COLO668 (cell line): ENCODE results near the gene WASL.

Source experiments
- DNase-seq: peaks from one replicate; lab custom pipeline; 2025; ENCODE audit not compliant: unreplicated experiment; lab: John Stamatoyannopoulos, UW

WASL gene

DNA sequence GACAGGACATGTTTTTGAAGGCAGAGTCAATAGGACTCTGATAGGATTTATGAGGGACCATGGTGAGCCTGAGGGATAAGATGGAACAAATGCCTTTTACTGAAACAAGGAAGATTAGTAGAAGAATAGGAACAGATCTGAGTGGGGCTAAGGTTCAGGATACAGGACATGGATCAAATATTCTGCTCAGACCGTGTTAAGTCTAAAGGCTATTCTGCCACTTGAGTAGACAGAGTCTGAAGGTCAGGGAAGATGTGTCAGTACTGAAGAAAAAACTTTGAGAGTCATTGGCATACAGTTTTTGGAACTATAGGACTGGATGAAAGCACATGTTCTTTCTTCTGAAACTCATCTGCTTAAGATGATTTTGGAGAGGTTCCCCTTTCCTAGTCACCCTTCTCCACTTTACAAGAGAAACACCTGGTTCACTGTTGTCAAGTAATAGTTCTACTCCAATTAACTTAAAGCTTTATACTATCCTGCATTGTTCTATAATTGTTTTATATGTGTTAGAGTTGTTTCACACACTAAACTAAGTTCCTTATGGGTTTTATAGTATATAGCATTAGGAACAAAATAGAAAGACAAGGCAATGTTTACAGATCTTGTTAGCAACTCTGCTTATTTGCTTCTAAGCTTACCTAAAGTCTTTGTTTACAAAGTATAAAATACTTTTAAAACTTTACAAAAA, 43.4 kb downstream of the WASL start:
- DNase-seq, result no peak

DNA sequence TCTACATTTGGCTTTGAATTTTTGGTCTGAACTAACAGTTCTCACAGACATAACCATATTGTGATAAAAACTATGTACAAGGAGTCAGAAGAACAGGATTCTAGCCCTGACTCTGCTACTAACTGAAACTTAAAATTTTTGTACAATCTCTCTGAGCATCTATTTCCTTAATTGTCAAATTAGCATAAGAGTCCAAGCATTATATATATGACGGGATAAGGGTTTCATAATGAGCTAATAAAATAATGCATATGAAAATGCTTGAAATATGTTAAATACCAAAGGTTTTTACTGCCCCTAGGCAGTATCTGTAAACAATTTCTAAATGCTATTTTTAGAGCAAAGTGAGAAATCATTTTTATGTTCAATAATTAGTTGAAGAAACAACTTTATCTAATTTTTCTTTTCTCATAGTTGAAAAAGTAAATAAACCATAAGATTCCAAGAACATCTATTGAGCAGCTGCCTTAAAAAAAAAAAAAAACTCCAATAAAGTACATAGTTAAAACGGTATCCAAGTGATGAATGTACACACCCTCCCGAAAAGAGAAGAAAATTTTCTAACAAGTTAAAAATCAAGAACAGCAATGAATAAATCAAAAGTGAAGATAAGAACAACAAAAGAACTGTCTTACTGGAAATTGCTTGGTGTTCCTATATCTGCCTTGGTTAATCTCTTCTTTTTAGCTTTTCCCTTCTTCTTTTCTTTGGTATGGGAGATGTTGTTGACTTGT, 52.7 kb downstream of the WASL start:
- DNase-seq, result no peak

GRCh38 chr7:123692471-123692877, 56.3 kb downstream of the WASL start:
- DNase-seq, result no peak

- DNase-seq, result no peak
Measured at GRCh38 chr7:123690550-123690949, 58.3 kb downstream of the WASL start.

DNA sequence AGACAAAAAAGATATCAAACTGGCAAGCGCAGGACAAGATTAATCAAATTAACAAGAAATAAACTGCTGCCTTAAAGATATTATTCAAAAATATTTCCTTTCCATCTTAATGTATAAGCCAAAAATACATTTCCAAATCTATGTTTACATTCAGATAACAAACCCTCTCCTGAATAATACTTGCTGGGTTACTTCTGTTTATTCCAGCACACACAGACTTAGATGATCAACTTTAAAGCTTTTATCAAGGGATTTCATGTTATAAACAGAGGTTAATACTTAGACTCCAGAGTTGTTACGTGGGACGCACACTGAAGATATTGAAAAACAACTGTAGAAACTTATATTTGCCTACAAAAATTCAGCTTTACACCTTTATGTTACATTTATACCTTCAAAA, 59.6 kb downstream of the WASL start:
- DNase-seq, result no peak

DNA sequence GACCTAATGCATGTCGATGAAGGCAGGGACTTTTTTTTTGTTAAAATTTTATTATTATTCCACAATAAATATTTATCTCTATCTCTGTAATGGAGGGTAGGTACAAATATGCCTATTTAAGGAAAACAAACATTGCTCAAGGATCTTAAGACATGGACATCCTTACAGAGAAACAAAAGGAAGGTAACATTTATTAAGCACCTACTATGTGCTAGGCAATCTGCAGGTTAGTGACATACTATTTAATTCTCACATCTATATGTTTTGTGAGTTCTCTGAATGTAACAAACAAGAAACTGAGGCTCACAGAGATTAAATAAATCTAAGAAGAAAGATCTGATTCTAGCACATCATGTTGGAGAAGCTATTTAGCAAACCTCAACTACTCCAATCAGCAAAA, 61.1 kb downstream of the WASL start:
- no peak for DNase-seq

DNA sequence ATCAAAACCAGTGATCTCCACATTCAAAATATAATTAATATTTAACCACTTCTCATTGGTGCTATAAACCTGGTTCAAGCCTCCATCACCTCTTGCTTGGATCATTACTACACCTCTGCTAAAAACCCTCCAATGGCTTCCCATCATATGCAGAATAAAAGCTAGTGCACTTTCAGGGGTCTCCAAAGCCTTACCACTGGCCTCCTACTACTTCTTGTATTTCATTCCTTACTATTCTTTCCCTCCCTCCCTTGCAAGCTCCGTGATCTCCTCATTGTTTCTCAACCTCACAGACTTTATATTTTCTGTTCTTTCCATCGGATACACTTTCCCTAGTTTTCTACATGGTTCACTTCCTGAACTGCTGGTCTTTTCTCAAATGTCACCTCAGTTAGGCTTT, 61.6 kb downstream of the WASL start:
- DNase-seq, result no peak

DNA sequence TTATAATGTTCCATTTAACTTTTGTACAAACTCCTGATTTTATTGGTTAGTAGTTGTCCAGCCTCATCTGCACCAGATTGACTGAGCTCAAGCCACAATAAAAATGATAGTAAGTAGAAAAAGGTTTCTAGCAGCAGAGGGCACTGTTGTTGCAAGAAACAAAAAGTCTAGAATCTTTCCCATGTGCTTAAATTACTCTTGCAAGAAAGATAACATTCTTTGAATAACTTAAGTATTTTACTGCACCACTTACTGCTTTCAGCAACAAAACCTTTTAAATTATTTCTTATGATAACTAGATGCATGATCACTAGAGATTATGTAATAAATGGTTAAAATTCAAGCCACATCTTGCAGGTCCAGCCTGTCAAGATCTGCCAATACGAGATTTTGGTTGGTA, 66.1 kb downstream of the WASL start:
- DNase-seq, result no peak

GRCh38 chr7:123681561-123681960, 67.2 kb downstream of the WASL start:
- DNase-seq, result no peak

DNA sequence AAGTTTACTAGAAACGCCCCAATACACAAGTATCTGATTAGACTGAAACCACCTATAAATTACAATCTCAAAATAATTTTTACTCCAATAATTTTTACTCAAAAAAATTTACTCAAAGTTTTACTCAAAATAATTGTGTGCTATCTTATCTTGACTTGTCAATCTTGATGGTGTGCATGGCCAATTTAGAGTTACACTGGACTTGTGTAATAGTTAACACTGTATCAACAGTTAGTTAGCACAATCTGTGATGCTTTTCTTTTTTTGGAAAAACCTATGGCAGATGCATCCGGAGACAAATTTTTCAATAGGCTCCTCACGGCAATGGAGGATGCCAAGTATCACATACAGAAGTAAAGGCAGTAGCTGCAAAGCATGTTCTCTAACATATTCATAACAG, 68.2 kb downstream of the WASL start:
- DNase-seq, result no peak

GRCh38 chr7:123679614-123680013, 69.2 kb downstream of the WASL start:
- DNase-seq, result no peak

DNA sequence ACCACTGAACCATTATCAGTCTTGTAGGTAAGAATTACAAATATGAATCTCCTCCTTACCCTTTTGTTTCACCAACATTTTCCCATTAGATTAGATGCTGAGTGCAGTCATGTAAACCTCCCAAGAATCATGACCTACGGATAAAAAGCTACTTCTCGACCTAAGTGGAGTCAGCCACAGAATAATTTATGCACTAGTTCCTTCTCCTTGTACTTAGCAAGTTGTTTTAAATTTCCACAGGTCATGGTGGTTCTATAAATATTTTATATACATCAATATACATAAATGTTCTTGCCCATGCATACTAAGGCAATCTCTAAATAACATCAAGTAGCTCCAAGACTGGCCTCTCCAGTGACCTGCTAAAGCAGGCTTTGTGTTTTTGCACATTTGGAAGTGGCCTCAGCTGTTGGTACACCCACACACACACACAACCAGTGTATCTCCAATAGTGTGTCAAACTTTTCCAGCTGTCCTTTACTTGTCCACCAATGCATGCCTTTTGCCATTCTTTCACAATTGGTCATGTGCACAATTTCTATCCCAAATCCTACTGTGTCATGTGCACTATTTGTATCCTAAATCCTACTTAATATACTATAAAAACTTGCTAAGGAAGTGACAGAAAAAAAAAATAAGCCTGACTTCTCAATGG, 71.6 kb downstream of the WASL start:
- no peak for DNase-seq

GRCh38 chr7:123675181-123675473, 73.7 kb downstream of the WASL start:
- no peak for DNase-seq

DNA sequence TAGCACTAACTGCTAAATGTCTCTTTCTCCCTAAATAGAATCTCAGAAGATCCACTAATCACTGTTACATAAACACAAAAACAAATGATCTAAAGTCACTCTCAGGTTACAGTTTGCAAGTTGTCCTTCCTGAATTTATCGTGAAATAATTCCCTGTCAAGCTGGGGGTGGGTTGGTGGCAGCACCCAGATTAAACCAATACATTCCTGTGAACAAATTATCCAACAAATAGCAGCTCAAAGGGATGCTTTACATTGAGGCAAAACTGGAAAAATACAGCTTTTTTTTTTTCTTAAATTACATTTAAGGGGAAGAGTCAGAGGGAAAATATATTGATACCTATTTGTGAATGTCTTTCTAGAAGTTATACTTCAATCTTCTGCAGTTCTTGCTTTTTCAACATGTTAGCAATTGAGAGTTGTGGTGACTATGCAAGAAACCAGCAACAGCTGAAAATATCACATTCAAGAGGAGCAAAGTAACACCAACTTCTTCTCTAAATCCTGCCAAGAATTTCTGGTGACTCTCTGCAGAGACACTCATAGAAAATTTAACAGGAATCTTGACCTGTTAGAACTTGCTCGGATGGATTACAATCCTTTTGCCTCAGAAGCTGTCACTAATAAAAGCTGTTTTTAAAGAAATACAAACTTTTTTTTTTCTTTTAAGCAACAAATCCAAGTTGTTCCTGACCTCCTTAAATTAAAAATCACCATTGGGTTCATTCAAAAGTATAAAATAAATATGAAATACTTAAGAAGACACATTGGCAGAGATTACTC, 74.2 kb downstream of the WASL start:
- DNase-seq, result no peak

DNA sequence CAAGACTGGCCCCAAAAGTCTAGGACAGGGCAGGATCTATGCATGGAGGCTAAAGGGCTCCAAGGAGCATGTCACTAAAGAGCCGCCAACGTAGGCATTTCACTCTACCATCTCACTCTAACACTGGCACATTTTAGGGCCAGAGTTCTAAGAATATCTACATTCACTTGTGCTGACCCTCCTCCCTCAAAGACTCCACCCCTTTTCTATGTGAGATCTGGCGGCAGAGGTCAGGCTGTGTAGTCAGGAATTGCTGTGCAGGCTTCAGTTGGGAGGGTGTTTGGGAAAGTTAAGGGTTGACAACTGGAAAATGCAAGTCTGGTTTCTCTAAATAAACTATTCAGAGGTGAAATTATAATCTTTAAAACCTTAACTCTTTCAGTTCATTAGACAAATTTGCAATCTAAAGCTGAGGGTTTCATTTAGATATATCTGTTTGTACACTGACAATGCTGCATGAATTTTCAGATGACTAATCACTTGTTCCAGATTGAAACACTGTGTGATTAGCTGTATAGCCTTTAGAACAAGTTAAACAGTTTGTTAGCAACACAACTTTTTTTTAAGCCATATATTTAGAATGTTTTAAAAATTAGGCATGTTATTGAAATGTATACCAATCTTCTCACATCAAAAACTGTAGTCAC, 74.9 kb downstream of the WASL start:
- DNase-seq, result no peak

GRCh38 chr7:123673137-123673732, 75.6 kb downstream of the WASL start:
- DNase-seq, result no peak

DNA sequence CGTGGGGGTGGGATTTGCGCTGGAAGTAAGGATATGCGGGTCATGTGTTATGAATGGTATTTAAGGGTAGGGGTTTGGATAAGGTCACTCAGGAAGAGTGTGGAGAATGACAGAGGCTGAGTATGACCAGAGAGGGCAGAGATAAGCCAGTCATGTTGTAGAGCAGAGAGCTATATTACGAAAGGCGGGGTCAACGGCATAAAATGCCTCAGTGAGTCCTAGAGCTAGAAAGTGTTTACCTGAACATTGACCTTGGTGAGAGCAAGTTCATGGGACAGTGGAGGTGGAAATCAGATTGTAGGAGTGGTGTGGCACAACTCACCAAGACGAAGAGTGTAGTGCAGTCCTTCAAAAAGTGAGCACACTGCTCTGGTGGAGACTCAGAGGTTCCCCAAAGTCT, 79.3 kb downstream of the WASL start:
- no peak for DNase-seq

GRCh38 chr7:123666492-123666891, 82.3 kb downstream of the WASL start:
- no peak for DNase-seq

GRCh38 chr7:123665896-123666295, 82.9 kb downstream of the WASL start:
- no peak for DNase-seq

DNA sequence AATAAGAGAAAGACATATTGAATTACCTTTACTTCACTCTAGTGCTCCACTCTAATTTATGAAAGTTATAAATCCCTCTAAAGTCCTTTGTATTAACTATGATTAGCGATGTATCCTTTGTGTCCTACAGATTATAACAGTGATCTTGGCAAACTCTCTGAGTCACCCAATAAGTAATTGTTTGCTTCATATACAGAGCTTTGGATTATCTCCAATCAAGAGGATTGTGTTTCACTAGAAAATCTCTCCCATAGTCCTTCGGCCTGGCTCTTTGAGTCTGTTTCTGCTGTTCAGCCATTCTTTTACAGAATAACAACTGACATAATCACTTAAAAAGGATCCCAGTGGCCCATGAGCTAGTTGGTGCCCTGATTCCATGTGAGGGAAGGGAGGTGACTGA, 83.6 kb downstream of the WASL start:
- DNase-seq, result no peak

- DNase-seq, result no peak
Measured at GRCh38 chr7:123663200-123663599, 85.6 kb downstream of the WASL start.
